ENCODE measurements around the gene DCHS1. TPM values are rescaled to one million over a fixed set of nuclear protein-coding genes. Genes with fewer than 3 reads are reported as not detected.

DCHS1 gene
- total RNA-seq, 1 donor from 2014 or later, result 21.4 TPM

DNA sequence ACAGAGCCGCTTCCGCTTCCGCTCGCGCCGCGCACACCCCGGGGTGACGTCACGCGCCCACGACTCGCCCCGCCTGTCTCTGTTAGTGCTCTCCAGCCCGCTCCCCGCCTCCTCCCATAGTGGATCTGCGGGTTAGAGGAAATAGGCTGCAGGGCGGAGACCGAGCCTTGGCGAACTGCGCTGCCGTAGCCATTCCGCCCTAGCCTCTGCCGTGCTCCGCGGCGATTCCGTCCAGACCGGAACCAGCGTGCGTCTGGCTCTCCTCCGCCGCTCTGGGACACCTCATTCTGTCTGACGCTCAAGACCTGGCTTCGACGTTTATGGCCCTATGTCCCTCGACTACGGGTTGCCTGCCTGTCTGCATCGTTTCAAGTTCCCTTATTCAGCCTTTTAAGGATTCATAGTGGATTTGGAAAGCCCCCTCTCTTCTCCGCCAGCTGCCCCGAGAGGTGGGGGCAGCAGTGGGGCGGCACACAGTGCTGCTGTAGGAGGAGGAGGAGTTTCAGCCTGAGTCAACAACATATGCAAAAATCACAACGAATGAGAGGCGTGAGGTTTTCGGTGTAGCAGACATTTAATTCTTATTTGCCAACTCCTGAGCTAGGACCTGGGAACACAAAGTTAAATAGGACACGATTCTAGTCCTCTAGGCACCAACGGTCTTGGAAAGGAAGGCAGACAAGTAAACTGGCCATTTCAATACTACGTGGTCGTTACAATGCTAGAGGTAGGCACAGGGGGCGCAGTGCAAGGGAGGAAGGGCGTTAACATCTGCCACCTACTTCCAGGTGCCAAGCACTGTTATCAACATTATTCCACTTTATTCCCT is 43.2 kb downstream of the DCHS1 start, which contains the start of gene TAF10:
TAF10 (minus strand) TSS at position 4 of the 829 bp plus-strand sequence. CDS start 27 bp downstream, outside the sequence.
- DNase-seq (ENCODE audit: low read depth in 2 of 2), result peak; percentile 89 to 97

GRCh38 chr11:6611963-6612212 is 43.7 kb downstream of the DCHS1 start:
- DNase-seq (ENCODE audit: low read depth in 2 of 2), result no peak

GRCh38 chr11:6611092-6611962 is 44.3 kb downstream of the DCHS1 start:
- peak in 1 of 2 donors; percentile 41 for DNase-seq (ENCODE audit: low read depth in 2 of 2)

DNA sequence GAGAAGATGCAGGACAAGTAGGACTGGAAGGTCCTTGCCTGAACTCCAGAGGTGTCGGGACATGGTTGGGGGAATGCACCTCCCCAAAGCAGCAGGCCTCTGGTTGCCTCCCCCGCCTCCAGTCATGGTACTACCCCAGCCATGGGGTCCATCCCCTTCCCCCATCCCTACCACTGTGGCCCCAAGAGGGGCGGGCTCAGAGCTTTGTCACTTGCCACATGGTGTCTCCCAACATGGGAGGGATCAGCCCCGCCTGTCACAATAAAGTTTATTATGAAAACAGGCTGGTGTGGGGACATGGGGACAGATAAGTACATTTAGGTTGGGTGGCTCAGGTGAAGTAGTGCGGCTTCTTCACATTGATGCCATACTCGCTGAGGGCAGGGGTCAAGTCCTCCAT is 45.0 kb downstream of the DCHS1 start:
- DNase-seq (ENCODE audit: low read depth in 2 of 2), result no peak

GRCh38 chr11:6609502-6610015 is 46.0 kb downstream of the DCHS1 start:
- no peak for DNase-seq (ENCODE audit: low read depth in 2 of 2)

GRCh38 chr11:6608726-6609501 is 46.7 kb downstream of the DCHS1 start:
- no peak for DNase-seq (ENCODE audit: low read depth in 2 of 2)

DNA sequence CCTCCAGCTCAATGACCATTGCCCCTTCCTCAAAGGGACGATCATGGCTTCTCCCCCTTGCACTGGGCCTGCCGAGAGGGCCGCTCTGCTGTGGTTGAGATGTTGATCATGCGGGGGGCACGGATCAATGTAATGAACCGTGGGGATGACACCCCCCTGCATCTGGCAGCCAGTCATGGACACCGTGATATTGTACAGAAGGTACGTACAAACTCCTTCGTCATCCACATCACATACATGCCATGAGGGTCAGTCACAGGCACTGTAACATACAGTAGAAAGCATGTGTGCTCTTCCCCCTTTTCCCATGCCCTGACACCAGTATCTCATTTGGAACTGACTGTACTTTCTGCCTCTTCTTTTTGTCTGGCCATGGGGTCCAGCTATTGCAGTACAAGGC is 47.6 kb downstream of the DCHS1 start:
- DNase-seq (ENCODE audit: low read depth in 2 of 2), result no peak

DNA sequence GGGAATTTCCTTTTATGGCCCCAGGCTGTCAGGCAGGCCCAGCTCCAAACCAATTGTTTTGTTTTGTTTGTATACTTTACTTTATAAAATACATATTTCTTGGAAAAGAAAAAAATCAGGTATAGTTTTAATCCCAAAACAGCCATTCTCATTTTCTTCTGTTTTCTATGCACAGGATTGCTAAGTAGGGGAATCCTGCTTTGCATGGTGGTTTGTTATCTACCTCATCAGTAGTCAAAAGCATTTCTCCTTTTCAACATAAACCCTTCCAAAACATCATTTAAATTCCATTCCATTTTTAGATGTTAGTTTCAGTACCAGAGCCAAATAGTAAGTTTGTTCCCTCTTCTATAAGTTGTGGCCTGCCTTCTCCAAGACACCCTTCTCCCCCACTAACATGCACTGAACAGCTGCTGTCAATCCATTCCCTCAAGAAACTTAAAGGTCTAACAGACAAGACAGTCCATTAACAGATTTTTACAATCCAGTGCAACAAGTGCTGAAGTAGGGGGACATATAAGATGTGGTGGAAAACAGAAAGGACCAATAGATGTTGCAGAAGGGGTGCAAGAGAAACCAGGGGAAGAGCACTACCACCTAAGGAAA is 48.3 kb downstream of the DCHS1 start:
- no peak for DNase-seq (ENCODE audit: low read depth in 2 of 2)

DNA sequence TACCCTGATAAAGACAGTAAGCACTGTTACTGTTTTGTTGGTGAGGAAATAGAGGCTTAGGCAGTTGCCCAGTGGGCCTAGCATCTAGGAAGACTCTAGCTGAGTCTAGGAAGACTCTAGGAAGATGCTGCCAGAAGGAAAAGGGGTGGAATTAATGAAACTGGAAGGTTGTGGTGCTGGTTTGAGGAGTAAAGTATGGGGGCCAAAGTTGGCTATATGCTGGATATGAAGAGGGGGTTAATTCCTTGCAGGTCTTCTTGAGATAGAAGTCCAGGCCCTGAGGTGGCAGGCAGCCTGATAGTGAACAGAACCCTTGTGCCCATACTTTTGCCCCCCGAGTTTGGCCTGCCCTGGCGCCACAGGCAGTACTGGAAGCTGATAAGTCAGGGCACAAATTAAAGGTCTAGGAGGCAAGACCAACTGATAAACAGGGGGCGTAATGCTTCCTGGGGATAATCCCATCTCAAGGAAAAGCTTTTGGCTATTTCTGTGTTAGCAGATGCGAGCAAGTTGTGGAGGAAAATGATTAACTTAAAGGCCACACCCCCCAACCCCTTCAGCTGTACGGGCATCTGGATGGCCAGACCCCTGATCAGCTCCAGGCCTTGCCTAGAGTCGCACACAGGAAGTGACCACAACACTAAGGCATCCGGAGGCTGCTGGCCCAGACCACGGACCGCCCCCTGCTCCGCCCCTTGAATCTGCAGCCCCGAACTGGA is 49.0 kb downstream of the DCHS1 start:
- peak; percentile 73 to 93 for DNase-seq (ENCODE audit: low read depth in 2 of 2)

DNA sequence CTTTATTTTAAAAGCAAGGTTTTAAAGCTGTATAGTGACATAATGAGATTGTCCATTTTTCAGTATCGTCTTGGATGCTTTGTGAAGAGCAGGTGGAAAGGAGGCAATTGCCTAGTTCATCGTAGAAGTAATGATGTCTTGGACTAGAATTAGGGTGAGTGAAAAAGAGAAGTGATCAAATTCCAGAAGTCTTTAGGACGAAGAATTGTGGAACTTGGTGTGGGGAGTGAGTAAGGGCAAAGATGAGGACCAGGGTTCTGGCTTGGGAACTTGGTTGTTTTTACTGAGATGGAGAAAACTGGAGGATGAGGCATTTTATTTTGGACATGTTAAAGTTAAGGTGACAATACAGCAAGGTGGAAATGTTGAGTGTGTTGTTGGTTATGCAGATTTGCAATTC is 50.8 kb downstream of the DCHS1 start:
- DNase-seq (ENCODE audit: low read depth in 2 of 2), result no peak

- DNase-seq (ENCODE audit: low read depth in 2 of 2), result peak in 1 of 2 donors; percentile 79
Measured at GRCh38 chr11:6604081-6604626, 51.5 kb downstream of the DCHS1 start.

GRCh38 chr11:6603287-6604080 is 52.1 kb downstream of the DCHS1 start, which contains the start of the genes ILK and RRP8:
ILK (plus strand) TSS chr11:6603774; CDS start chr11:6604272, 498 bp downstream.
RRP8 (minus strand) TSS chr11:6603616; CDS start chr11:6603502, 114 bp downstream.
- DNase-seq (ENCODE audit: low read depth in 2 of 2), result peak; percentile 76 to 95

GRCh38 chr11:6602096-6602940 is 53.3 kb downstream of the DCHS1 start:
- no peak for DNase-seq (ENCODE audit: low read depth in 2 of 2)

DNA sequence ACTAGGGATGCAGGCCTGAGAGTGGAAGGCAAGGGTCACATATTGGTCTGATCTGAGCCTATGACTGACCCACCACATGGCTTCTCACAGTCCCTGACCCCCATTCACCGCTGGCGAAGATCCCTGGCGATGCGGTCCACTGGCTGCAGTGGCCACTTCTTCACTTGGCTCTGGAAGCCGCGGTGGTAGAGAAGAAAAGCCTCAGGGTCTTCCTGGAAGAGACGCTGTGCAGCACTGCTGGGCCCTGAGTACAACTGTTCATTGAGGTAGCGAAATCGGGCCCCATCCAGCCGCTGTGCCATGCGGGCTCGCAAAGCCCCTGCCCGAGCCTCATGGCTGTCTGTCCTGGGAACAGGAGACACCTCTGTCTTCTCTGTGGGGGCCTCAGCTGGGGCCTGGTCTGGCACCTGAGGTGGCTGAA is 54.6 kb downstream of the DCHS1 start:
- DNase-seq (ENCODE audit: low read depth in 2 of 2), result no peak

DNA sequence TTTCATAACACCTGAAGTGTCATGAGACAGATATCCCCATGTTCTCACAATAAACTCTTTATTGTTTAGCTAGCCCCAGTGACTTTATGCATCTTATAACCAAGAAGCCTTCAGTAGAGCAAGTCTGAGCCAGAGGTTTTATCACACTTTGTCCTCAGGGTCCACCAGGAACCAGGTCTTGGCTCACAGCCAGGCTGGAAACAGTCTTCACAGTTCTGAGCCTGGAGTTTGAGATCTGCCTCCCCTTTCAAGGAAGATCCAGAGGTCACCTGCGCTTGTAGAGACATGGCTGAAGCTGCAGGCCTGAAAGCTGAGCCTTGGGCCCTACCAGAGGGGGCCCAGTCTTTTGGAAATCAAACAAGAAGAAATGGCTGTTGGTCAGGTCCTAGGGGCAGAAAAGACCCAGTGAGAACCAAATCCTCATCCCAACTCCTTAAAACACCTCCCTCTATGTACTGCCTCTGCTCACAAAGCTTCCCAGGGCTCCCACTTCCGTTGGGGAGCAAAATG is 55.7 kb downstream of the DCHS1 start:
- no peak for DNase-seq (ENCODE audit: low read depth in 2 of 2)

DNA sequence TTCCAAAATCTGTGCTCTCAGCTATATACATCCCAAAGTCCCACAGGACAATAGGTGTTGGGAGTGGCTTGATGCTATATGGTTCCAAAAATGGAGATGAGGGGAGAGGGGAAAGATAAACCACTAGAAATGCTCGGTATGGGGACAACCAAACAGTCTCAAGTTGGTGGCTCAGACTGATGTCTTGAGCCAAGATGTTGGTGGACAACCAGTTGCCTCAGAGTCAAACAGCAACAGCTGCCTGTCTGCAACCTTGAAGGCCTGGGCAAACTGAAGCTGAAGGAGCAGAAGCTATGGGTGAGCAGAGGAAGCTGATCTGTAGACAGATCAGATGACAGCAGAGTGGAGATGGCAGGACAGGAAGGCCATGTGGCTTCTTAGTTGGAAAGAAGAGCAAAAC is 56.2 kb downstream of the DCHS1 start:
- no peak for DNase-seq (ENCODE audit: low read depth in 2 of 2)

GRCh38 chr11:6598555-6598954 is 57.1 kb downstream of the DCHS1 start:
- DNase-seq (ENCODE audit: low read depth in 2 of 2), result no peak

GRCh38 chr11:6596239-6596877 is 59.3 kb downstream of the DCHS1 start:
- DNase-seq (ENCODE audit: low read depth in 2 of 2), result no peak

Measured in dermis microvascular lymphatic vessel endothelial cell (primary cell).